GM12874 (cell line): ENCODE measurements around the gene AFAP1L1.

Source experiments
- TF ChIP-seq, protein P1 (sequence below): IDR thresholded peaks from 2 replicates; pipeline ENCODE4 v1.5.1; 2011; ENCODE audit warnings: low read depth, mild to moderate bottlenecking, control low read depth, low read length, moderate library complexity; ENCODE audit not compliant: insufficient read depth

AFAP1L1 gene

DNA sequence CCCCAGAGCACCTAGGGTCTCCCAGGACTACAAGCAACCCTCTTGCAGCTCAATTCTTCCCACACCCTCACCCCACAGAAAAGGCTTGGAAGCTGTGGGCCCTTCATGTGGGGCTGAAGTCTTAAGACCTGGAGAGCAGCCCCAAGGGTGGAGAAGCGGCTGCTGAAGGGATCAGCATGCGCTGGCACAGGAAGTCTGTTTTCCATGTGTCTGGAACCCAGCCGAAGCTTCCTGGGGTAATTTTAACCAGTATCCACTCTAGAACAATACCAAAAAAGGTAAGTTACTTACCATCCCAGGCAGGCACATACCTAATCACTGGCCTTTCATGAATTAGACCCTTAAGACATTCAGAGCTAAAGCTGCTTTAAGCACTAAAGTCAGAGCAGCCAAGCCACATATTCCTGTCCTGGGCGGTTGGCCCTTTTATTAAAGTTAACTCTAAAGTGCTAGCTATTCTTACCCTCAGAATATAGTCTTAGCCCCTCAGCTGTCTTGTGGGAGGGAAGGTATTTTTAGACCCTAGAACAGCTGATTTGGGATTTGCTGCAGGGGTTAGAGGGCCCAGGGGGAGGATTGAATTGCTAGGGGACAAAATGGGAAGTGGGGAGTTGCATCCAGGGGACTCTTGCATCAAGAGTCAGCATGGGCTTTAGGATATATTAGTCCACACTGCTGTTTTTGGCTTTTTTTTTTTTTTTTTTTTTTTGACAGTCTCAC is 100.6 kb downstream of the AFAP1L1 start:
- TF ChIP-seq, protein P1, sequence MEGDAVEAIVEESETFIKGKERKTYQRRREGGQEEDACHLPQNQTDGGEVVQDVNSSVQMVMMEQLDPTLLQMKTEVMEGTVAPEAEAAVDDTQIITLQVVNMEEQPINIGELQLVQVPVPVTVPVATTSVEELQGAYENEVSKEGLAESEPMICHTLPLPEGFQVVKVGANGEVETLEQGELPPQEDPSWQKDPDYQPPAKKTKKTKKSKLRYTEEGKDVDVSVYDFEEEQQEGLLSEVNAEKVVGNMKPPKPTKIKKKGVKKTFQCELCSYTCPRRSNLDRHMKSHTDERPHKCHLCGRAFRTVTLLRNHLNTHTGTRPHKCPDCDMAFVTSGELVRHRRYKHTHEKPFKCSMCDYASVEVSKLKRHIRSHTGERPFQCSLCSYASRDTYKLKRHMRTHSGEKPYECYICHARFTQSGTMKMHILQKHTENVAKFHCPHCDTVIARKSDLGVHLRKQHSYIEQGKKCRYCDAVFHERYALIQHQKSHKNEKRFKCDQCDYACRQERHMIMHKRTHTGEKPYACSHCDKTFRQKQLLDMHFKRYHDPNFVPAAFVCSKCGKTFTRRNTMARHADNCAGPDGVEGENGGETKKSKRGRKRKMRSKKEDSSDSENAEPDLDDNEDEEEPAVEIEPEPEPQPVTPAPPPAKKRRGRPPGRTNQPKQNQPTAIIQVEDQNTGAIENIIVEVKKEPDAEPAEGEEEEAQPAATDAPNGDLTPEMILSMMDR, result no peak

DNA sequence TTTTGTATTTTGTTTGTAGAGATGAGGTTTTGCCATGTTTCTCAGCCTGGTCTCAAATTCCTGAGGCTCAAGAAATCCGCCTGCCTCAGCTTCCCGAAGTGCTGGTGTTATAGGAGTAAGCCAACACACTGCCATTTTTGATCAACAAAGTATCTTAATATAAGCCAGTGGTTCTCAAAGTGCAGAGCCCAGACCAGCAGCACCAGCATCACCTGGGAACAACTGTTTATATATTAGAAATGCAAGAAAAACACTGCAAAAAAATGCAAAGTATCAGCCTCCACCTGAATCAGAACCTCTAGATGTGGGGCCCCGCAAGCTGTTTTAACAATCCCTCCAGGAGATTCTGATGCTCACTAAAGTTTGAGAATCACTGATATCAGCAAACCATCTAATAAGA is 101.3 kb downstream of the AFAP1L1 start:
- TF ChIP-seq, protein P1, result no peak

DNA sequence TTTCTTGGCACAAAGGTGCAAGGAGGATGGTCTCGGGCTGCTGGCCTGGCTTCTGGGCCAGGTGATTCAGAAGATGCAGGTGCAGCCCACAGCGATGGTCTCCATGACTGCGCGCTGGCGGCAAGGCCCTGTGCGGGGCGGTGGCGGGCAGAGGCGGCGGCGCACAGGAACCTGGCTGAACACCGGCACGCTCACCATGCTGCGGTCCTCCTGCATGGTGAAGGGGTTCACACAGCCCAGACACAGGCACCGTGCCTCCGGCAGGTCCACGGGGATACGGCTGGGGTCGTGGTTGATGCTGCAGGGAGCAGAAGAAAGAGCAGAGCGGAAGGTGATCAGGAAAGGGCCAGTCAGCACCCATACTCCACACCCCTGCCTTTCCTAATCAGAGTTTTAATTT is 102.6 kb downstream of the AFAP1L1 start:
- TF ChIP-seq, protein P1, result no peak

DNA sequence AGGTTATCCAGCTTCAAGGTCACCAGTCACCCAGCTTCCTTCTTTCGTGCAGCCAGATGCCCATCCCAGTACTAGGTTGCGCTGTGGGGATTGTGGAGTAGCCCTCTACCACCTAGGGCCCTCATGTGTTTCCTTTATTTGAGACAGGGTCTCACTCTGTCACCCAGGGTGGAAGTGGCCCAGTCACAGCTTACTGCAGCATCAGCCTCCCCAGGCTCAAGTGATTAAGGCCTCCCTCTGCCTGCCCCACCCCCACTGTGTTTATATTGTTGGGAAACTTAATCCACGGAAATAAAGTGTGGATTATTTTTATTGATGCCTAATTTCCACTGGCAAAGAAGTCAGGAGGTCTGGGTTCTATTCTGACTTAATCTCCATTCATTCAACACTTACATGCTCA is 103.1 kb downstream of the AFAP1L1 start:
- TF ChIP-seq, protein P1, result no peak

DNA sequence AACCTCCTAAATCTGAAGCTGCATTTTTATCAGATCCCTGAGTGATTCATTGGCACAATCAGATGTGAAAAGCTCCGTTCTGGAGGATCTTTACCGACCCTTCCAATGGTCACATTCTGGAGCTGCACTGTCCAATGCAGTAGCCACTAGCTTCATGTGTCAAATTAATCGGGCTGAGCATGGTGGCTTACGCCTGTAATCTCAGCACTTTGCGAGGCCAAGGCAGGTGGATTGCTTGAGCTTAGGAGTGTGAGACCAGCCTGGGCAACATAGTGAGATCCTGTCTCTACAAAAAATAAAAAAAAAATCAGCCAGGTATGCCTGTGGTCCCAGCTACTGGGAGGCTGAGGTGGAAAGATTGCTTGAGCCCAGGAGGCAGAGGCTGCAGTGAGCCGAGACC is 103.8 kb downstream of the AFAP1L1 start:
- TF ChIP-seq, protein P1, result no peak

DNA sequence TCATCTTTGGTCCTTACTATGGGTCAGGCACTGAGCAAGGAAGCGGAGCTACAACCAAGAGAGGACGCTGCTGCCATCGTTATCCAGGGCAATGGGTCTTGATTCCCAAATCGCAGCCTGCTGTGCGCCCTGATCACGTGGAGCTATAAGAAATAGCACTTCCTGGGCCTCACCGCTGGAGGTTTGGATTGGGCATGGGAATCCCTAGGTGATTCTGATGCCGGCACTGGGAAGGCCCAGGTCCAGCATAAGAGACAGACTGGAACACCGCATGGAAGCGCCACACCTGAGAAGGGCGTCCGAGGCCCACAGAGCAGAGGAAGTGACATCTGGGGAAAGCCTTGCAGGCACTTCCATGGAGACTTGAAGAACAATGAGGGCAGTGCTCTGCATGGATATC is 104.4 kb downstream of the AFAP1L1 start:
- TF ChIP-seq, protein P1, result no peak

DNA sequence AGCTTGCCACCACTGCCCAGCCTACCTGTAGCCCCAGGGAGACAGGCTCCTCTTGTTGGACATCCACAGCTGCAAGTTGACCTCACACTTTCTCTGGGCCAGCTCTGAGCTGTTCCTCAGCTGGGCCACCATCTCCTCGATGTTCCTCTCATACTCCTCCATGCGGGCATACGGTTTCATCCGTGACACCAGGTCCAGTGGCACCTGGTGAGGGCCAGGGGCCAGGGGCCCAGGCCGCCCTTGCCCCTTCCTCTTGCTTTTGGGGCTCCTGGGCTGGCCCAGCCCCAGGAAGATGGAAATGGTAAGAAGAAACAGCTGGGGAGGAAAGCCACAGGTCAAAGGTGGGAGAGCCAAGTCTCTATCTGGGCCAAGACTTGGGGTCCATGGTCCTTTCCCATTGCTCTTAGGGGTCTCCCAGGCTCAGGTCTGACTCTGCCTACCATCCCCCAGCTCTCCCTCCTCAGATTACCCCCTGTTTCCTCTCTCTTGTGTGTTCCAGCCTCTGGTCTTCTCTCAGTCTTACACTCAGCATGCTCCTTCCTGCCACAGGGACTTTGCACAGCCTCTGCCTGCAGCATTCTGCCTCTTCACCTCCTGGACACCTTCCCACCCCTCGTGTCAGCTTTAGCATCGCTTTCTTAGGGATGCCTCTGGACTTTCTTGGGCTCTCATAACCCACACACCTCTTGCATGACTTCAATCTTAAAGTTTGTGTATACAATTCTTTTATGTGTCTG is 105.2 kb downstream of the AFAP1L1 start:
- TF ChIP-seq, protein P1, result no peak
